Renal cortical epithelial cell (primary cell): ENCODE measurements around the gene LARP7. TPM values are rescaled to one million over a fixed set of nuclear protein-coding genes. Genes with fewer than 3 reads are reported as not detected.
A peak's percentile ranks its signal among the peaks of the same experiment; 100 is the strongest.
"Not testable (repeated sequence)": the region's sequence is repeated elsewhere in the genome, so short reads cannot be mapped to it uniquely, and the experiment has no call there.

Experiments
- DNase-seq: peaks from one replicate; pipeline ENCODE4 v3.0.0-alpha.2; 2011; ENCODE audit warnings: low read depth
- total RNA-seq: library from RNA; depleted of rRNA; stranded (reverse); fragments of >200 nt; gene quantifications from 2 replicates; pipeline ENCODE4 v1.2.3, GENCODE V29; 2014

Gene LARP7
- total RNA-seq, result 30.6 and 52.4 TPM in 2 replicates

DNA sequence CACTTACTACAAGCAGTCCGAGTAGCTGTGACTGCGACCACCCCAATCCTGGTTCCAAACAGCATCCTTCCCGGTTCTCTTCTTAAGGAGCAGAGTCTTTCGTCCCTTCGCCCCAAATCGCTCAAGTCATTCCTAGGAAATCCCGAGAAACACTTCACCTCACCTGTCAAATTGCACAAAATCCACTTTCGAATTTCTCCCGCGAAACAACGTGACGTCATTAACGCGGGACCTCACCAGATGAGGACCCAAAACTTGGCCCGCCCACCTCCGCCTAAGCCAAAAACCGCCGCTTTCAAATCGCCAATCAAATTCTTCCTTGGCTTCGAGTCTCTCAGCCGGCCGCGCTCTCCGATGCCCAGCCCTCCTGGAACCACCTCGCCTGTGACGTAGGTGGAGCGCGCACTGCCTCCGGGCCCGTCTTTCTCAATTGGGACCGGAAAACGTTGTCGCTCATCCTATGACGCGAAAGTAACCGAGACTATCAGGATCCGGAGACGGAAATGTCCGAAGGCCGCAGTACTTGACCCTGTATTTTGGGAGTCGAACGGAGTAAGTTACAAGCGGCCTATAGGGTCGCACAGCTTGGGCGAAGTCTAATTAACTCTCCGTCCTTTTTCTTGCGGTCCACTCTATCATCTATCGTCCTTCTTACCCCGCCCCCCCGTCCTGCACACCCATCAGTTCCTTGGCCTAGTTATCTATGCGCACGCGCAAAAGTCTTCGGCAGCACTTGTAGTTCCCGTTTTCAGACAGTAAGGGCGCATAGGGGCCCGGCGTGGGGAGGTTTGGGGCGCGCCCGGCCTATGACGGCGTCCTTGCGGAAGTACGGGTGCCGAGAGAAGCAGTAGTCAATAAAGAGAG, at the start of gene LARP7, which contains the start of gene ZGRF1:
Gene LARP7, plus strand, starts transcription at position 456 of the 864 bp plus-strand sequence. CDS start 7,527 bp downstream, outside the sequence.
Gene ZGRF1, minus strand, starts transcription at position 222 of the 864 bp plus-strand sequence. CDS start 3,733 bp downstream, outside the sequence.
- DNase-seq, result peak; percentile 96

DNA sequence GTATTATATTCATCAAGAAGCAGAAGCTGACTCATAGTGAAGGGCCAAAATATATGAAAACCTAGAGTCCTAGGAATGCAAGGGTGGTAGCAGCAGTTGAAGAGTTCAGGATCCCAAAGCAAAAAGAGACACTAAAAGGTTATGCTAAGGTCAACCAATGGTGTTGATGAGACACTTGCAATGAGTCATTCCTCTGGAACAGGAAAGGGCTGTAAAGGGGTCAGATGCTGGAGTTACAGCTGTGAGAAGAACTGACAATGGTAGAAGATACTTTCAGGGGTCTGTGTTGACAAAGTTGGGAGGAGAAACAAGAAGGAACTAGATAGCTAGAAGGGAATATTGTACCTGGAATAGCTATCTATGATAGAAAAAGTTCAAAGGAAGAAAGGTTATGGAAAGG, 47.7 kb upstream of the LARP7 start:
- DNase-seq, result peak; percentile 28

DNA sequence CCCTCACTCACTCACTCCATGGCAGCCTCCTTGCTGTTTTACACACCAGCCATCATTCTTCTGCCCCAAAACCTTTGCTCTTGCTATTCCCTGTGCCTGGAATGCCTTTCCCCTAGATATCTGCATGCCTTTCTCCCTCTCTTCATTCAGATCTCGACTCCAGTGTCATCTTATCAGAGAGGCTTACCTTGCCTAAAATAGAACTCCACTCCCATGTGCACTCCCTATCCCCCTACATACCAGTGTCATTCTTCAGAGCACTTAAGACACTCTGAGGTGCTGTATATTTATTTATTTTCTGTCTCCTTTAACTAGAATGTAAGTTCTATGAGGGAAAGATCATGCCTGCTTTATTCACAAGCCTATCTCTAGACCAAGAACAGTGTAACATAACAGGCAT, 45.4 kb upstream of the LARP7 start:
- DNase-seq, result no peak

DNA sequence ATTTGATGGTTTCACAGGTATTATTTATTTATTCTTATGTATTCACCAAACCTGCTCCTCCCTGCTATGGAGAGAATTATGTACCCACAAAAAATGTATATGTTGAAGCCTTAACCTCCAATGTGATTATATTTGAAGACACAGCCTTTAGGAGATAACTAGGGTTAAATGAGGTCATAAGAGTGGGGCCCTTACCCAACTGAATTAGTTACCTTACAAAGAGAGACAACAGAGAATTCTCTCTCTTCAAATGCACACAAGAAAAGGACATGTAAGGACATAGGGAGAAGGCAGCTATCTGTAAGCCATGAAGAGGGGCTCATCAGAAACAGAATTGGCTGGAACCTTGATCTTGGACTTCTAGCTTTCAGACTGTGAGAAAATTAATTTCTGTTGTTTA, 44.2 kb upstream of the LARP7 start:
- no peak for DNase-seq

DNA sequence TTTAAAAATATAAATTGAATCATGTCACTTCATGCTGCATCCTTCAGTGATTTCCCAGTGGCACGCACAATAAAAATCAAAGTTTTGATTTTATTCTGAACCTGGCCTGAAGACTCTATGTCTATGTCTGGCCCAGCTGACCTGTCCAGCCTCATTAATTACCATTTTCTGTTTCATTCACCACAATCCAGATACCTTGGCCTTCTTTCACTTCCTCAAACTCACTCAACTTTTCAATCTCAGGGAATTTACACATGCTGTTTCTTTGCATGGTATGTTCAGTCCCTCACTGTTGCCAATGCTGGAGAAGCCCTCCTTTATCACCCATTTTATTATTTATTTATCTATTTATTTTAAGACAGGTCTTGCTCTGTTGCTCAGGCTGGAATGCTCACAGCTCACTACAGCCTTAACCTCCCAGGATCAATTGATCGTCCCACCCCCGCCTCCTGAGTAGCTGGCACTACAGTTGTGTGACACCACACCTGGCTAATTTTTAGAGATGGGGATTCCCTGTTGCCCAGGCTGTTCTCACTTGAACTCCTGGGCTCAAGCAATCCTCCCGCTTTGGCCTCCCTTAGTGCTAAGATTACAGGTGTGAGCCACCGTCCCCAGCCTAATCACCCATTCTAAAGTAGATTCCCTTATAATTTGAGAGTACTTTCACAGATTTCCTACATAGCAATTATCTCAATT, 43.4 kb upstream of the LARP7 start:
- no peak for DNase-seq

DNA sequence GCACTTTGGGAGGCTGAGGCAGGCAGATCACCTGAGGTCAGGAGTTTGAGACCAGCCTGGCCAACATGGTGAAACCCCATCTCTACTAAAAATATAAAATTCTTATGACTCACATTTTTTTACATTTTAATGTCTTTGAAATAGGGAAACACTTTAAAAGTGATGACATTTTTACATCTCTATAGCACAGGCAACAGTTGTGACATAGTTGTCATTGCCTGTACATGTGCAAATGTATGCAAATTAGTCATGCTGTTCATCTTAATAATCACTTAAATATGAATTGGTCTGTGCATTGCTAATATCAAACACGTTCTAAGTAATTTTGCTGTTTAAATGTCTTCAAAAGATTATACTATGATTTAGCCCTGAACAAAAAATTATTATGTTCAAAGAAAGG, 42.0 kb upstream of the LARP7 start:
- no peak for DNase-seq

DNA sequence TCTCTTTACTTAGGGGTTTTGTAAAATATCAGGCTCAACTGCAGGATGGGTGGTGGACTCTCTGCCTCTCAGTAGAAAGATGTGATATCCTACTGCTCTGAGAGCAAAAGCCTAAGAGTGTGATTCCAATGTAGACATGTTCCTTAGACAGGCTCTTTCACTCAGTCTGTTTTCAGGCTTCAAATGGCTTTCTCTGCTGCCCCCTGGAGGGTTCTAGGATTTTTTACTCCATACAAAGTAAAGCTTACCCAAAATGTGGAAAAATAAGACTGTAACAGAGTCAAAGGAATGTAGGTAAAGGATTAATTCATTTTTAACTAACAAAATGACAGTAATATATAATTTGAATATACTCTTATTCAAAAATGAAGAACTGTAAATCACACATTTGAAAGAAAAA, 32.4 kb upstream of the LARP7 start:
- DNase-seq, result peak; percentile 65

DNA sequence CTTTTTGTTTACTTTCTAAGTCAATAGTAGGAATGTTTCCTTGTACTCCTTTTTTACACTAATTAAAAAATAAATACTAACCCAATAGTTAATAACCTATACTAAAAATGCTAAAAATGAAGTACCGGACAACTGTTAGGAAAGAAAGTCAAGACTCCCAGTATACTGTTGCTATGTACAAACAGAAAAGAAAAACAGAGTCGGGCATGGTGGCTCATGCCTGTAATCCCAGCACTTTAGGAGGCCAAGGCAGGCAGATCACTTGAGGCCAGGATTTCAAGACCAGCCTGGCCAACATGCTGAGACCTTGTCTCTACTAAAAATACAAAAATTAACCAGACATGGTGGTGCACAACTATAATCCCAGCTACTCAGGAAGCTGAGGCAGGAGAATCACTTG, 24.1 kb upstream of the LARP7 start:
- DNase-seq, result not testable (repeated sequence)

DNA sequence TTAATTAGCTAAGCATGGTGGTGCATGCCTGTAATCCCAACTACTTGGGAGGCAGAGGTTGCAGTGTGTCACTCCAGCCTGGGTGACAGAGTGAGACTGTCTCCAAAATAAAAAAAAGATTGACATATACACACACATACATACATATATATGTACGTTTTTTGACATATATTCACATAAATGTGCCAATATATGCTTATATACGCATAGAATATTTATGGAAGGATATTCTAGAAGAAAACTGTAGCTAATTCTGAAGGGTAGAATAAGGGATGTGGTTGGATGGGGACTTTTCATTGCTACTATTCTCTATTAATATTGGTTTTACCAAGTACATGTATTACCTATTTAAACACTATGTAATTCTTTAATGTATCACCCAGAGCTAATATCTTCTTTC, 20.0 kb upstream of the LARP7 start:
- DNase-seq, result no peak

DNA sequence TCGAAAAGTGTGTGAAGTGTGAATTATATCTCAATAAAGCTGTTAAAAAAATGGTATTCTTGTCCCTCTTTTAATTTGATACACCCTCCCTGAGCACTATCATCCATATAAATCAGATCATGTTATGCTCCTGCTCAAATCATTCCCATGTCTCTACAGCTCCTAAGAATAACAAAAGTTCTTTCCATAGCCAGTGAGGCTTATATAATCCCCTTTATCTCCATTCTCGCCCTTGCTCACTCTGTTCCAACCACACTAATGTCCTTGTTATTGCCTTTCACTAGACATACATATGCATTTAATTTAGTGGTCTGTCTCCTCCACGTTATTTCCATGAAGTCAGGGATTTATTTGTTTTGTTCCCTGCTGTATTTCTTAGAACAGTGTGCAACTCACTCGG, 10.7 kb upstream of the LARP7 start:
- no peak for DNase-seq

DNA sequence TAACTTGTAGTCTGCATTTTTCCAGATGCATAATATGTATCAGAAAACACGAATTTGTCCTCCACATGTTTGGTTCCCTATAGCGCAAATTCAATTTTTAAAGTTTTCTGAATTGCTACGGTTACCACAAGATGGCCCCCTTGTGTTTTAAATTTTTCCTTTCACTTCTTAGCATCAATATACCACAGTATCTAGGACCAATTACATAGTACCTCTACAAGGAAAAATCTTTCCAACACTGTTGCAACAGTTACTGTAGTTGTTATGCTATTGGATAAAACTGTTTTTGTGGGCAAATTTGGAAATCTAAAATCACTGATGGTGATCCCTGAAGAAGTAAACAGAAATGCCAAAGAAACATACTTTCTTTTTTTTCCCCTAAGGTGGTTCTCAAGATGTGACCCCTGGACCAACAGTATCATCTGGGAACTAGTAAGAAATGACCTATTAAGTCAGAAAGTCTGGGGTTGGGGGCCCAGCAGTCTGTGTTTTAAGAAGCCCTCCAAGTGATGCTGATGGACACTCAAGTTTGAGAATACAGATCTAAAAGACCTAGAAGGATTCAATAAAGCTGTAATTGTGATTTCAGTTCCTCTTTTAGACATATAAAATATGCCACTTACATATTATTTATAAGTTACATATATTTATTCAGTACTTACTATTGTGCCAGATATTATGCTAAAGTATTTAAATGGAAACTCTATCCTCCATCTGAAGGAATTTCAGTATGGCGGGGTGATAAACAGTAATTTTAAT, 3.3 kb upstream of the LARP7 start:
- DNase-seq, result peak; percentile 46

DNA sequence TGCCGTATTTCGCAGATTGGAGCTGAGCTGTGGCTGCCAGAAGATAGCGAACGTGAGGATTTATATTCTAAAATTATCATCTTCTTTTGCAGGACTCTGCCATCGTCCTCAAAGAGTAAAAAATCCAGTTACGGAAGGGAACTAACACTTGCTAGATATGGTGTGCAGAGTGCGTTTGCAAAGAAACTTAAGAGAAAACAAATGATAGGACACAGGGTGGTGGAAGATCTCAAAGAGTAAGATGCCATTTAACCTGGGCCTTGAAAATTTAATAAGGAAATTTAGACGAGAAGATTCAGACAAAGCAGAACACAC, 566 bp downstream of the LARP7 start:
- DNase-seq, result no peak

DNA sequence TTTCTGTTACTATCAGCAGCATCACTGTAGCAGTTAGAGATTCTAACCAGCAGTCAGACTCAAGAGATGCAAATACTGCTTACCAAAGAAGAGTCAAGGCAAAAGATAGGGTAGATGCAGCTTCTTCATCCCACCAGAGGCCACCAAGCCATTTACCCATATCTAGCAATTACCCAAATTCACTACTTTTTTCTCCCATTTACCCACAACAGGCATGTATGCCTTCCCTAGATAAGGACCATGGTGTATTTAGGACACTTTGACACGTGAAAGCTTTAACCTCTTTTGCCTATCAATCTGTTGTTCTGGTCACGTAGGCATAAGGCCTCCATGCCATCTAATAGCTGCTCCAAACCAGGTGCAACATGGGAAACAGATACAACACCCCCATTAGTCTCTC, 5.6 kb downstream of the LARP7 start:
- no peak for DNase-seq

DNA sequence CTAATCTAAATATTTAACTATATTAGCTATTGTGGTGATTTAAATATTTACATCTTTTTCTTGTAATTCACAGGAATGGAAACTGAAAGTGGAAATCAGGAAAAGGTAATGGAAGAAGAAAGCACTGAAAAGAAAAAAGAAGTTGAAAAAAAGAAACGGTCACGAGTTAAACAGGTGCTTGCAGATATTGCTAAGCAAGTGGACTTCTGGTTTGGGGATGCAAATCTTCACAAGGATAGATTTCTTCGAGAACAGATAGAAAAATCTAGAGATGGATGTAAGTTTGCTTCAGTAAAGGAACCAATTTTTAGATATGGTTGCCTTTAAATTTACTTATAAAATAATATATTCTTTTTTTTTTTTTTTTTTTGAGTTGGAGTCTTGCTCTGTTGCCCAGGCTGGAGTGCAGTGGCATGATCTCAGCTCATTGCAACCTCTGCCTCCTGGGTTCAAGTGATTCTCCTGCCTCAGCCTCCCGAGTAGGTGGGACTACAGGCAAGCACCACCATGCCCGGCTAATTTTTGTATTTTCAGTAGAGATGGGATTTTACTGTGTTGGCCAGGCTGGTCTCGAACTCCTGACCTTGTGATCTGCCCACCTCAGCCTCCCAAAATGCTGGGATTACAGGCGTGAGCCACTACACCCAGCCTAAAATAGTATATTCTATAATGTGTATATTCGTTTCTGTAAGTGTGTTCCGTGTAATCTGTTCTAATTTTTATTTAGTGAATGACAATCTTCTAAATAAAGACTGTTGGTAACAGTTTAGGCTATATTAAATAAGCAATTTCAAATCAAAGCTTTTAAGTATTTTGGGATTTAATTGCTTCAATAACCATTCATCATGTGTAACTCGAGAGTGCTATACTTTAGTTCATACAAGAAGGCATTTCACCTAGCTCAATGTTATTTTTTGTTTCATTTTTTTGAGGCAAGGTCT, 7.9 kb downstream of the LARP7 start:
- not testable (repeated sequence) for DNase-seq

DNA sequence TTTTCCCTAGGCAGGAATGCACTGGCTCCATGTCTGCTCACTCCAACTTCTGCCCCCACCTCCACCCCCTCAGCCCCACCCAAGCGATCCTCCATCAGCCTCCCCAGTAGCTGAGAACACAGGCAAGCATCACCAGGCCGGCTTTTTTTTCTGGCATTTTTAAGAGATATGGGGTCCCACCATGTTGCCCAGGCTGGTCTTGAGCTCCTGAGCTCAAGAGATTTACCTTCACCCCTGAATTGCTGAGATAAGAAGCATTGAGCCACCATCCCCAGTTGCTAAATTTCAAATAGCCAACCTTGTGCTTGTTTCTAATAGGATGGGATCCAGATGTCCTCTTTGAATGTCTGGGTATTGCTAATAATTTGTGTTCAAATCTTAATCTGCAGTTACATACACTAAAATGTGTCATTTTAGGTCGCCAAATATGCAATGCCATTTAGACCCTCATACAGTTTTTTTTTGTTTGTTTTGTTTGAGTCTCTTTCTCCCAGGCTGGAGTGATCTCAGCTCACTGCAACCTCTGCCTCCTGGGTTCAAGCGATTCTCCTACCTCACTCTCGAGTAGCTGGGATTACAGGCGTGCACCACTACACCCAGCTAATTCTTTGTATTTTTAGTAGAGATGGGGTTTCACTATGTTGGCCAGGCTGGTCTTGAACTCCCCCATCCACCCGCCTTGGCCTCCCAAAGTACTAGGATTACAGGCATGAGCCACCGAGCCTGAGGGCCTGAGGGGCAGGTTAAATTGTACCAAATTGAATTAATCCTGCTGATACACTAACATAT, 8.8 kb downstream of the LARP7 start:
- DNase-seq, result no peak

DNA sequence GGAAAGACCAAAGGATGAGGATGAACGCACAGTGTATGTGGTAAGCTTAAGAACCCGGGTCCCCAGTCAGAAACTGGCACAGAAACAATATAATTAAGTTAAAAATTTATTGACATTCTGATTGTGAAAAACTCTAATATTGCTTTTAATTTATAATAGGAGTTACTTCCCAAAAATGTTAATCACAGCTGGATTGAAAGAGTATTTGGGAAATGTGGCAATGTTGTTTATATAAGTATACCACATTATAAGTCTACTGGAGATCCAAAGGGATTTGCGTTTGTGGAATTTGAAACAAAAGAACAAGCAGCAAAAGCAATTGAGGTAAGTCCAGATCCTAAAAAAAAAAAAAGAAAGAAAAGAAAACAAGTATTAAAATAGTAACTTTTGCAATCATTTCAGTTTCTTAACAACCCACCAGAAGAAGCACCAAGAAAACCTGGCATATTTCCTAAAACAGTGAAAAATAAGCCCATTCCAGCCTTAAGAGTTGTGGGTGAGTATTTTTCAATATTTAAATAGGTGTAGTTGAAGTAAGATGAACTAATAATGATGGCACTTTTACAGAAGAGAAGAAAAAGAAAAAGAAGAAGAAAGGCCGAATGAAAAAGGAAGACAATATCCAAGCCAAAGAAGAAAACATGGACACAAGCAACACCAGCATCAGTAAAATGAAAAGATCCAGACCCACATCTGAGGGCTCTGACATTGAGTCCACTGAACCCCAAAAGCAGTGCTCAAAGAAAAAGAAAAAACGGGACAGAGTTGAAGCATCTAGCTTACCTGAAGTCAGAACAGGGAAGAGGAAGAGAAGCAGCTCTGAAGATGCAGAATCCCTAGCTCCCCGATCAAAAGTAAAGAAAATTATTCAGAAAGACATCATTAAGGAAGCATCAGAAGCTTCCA, 9.9 kb downstream of the LARP7 start:
- DNase-seq, result no peak

DNA sequence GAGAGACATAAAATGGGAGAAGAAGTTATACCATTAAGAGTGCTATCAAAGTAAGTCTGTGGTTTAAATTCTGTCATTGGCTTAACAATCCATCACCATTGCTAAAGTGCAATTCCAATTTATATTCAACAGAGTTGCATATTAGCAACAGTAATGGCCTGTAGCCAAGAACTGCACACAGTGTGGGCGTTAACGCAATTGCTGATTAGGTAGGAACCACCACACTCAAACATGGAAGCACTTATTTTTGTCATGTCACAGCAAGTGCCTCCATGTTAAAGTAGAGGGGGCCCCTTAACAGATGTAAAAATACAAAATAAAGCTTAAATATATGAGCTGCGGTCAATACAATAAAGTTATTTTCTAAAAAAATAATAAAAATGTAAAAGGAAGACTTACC, 10.8 kb downstream of the LARP7 start:
- no peak for DNase-seq

DNA sequence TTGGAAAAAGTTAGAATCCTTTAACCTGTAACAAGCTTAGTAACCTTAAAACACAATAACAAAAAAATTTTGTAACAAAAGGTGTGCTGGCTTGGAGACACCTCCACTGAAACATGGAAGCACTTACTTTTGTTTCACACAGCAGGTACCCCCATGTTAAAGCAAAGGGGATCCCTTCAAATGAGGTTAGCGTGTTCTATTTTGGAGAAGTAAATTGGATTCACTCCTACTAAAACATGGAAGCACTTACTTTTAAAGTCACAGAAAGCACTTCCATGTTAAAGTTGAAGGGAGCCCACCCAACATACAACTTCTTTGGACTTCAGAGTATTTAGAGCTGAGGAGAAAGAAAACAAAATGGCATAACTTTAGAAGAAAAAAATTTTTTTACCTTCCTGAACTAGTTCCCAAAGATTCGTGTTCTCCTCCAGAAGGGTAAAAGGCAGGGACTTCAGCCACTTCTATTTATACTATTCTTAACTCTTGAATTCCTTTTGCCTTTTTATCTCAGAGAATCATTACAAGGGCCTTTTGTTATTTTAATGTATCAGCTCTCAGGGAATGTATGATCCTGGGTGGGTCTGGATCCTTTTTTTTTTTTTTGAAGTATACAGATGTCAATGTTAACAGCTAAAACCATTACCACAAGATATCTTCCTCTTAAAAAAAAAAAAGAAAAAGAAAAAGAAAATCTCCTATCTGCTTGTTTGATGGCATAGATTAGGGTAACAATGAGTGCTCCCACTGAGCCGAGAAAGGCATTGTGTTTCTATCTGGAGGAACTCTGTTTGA, 11.5 kb downstream of the LARP7 start:
- no peak for DNase-seq

DNA sequence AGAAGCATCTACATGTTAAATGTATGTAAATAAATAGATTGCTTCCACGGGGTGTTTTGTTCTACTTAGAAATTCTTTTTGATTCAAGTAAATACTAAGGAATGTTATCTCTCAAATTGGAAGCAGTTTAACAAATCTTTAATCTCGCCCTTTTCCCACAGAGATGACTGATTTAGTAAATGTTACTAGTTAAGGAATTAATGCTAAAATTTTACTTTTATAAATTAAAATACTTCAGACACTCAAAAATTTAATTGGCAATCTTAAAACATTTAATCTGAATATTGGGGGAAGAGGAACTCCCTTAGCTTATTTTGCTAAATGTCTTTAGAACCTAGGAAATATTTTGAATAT, 12.1 kb downstream of the LARP7 start:
- DNase-seq, result no peak
